ENCODE data around the gene MAGEA4. TPM values are rescaled to one million over a fixed set of nuclear protein-coding genes. Genes with fewer than 3 reads are reported as not detected.

Gene MAGEA4
- total RNA-seq, 1 donor from 2014 or later: not detected

- TF ChIP-seq POLR2A (IDR thresholded peaks at IDR 0.05): no peak
- peak; percentile 40 to 58 for TF ChIP-seq POLR2AphosphoS5 (IDR thresholded peaks at IDR 0.05; ENCODE audit: insufficient read depth in 1 of 2, low read depth in 1 of 2)
- no peak for TF ChIP-seq CTCF (IDR thresholded peaks at IDR 0.05)
- peak overlapping the region; percentile 48 for H3K27ac ChIP-seq
- no peaks in the 10 kb centered on the region for H3K27me3 ChIP-seq
- peaks cover 0 to 18% of the 10 kb centered on the region in 2 donors for H3K36me3 ChIP-seq
- no peak for DNase-seq (ENCODE audit: extremely low spot score in 2 of 2)
- intact Hi-C loops (cut with DNase I): no loop called here
- no peak overlapping the region for H3K4me3 ChIP-seq
- H3K9me3 ChIP-seq: no peaks in the 10 kb centered on the region
- peaks cover 13% of the 10 kb centered on the region for H3K4me1 ChIP-seq
These were observed 58.0 kb downstream of the MAGEA4 start for GRCh38 chrX:151970661-151971060.

- Histone ChIP-seq H3K4me3 (peak overlapping the region; percentile 69 to 70), H3K9me3 (no peaks in the 10 kb centered on the region), H3K36me3 (peaks cover 0 to 15% of the 10 kb centered on the region in 2 donors), H3K4me1 (peaks cover 13% of the 10 kb centered on the region), H3K27me3 (no peaks in the 10 kb centered on the region), H3K27ac (peak overlapping the region; percentile 95)
- TF ChIP-seq POLR2AphosphoS5 (IDR thresholded peaks at IDR 0.05; ENCODE audit: insufficient read depth in 1 of 2, low read depth in 1 of 2) (no peak), CTCF (IDR thresholded peaks at IDR 0.05) (no peak), POLR2A (IDR thresholded peaks at IDR 0.05) (no peak)
- no peak for DNase-seq (ENCODE audit: extremely low spot score in 2 of 2)
- intact Hi-C loops (cut with DNase I): no loop called here
These were observed 60.5 kb downstream of the MAGEA4 start for GRCh38 chrX:151973060-151973661.

GRCh38 chrX:151973851-151974335, 61.2 kb downstream of the MAGEA4 start:
- Histone ChIP-seq H3K9me3 (no peaks in the 10 kb centered on the region), H3K4me1 (peaks cover 13% of the 10 kb centered on the region), H3K27ac (peak overlapping the region; percentile 95), H3K36me3 (peaks cover 0 to 8% of the 10 kb centered on the region in 2 donors), H3K27me3 (no peaks in the 10 kb centered on the region), H3K4me3 (peak overlapping the region; percentile 69 to 70)
- intact Hi-C loops (cut with DNase I): no loop called here
- no peak for DNase-seq (ENCODE audit: extremely low spot score in 2 of 2)
- TF ChIP-seq POLR2A (IDR thresholded peaks at IDR 0.05) (no peak), CTCF (IDR thresholded peaks at IDR 0.05) (no peak), POLR2AphosphoS5 (IDR thresholded peaks at IDR 0.05; ENCODE audit: insufficient read depth in 1 of 2, low read depth in 1 of 2) (no peak)

MicroRNAs within 50 kb of the gene (microRNA counts, 767-probe panel; counts per million panel counts)
- microRNA hsa-miR-224-5p (238 to 261 counts per million in 2 donors), microRNA hsa-miR-452-5p (238 to 261 counts per million in 2 donors)

Small RNA genes lying within 50 kb of the gene (microRNA-seq; reads per million reads assigned to microRNA genes)
- gene MIR224 (ENCODE audit: borderline number of aligned reads, borderline replicate concordance) (2,832 reads per million, percentile 86 among the genes with 10 or more reads in this experiment), gene MIR452 (ENCODE audit: borderline number of aligned reads, borderline replicate concordance) (882 reads per million, percentile 76 among the genes with 10 or more reads in this experiment)

Other genes with a start within 250 kb of the MAGEA4 start
- 0.98 TPM for gene PRRG3, start 217.4 kb upstream of the MAGEA4 start, total RNA-seq
- not detected for gene FATE1, start 196.9 kb upstream of the MAGEA4 start, total RNA-seq
- not detected for gene CNGA2, start 178.1 kb upstream of the MAGEA4 start, total RNA-seq
- gene GABRE, start 61.8 kb downstream of the MAGEA4 start, total RNA-seq: 176 TPM
- not detected for gene MAGEA10, start 225.7 kb downstream of the MAGEA4 start, total RNA-seq